ENCODE measurements around the gene ANP32B.
"Not testable (repeated sequence)": the region's sequence is repeated elsewhere in the genome, so short reads cannot be mapped to it uniquely, and the experiment has no call there.

Gene ANP32B

DNA sequence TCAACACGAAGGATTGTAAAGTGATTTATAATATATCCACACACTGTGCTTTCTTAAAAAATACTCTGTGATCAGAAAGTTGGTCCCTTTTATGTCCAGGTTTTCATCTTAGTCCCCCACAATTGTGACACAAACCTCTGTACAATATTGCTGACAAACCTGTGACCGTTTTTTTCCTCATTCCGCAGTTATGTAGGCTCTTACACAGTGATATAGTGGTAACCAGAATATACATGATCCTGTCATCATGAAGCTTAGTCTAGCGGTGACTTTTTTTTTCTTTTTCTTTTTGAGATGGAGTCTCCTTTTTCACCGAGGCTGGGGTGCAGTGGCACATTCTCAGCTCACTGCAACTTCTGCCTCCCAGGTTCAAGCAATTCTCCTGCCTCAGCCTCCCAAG is 8.7 kb downstream of the ANP32B start:
- H3K4me3 ChIP-seq (ENCODE audit: low read depth, low read length) = no peak overlapping the region

DNA sequence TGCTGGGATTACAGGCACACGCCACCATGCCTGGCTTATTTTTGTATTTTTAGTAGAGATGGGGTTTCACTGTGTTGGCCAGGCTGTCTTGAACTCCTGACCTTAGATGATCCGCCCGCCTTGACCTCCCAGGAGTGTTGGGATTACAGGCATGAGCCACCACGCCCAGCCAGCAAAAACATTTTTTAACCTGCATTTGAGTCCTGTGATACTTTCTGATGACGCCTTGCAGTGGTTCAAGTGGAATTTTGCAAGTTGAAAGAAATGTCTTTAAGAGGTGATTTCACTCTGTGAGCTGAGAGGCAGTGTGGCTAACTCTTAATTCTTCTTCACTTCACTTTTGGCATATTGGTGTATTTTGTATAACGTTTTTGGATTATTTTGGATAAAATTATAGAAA is 9.1 kb downstream of the ANP32B start:
- no peak overlapping the region for H3K4me3 ChIP-seq (ENCODE audit: low read depth, low read length)

DNA sequence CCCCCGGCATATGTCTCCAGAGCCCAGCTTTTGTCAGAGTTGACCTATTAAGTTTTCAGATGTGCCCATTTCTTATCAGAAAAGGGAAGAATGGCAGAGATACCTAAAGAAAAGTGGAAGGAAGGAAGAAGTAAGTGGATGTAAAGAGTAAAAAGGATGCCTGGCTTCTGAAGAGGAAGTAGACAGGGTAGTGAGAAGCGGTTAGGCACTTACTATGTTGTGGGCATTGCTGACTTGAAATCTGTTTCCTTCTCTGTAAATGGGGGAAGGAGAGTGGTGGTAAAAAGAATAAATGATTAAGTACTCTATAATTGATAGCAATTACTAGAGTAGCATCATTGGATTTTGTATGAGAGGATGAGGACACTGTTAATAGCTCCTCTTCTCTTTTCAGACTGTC is 9.9 kb downstream of the ANP32B start:
- H3K4me3 ChIP-seq (ENCODE audit: low read depth, low read length) = no peak overlapping the region

DNA sequence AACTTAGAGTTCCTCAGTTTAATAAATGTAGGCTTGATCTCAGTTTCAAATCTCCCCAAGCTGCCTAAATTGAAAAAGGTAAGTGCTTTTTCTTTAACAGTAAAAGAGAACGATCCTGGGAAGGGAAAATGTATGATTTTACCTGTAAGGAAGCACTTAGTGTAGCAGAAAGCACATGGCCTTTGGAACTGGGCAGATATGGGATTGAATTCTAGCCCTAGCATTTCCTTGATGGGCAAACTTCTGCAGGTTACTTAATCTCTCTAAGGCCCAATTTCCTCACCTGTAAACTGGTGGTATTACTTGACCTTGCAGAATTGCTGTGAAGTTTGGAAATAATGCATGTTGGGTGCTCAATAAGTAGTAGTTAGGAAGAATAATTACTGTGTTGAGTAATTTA is 11.6 kb downstream of the ANP32B start:
- no peak overlapping the region for H3K4me3 ChIP-seq (ENCODE audit: low read depth, low read length)

DNA sequence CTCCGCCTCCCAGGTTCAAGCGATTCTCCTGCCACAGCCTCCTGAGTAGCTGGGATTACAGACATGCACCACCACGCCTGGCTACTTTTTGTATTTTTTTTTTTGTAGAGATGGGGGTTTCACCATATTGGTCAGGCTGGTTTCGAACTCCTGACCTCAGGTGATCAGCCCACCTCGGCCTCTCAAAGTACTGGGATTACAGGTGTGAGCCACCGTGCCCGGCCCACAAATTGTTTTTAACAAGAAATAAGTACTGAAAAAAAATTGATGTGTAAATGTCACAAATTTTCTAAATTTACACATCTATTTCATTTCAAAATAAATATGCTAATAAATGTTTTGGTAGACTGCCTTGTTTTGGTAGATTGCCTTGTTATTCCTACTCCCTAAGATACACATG is 13.5 kb downstream of the ANP32B start:
- not testable (repeated sequence) for H3K4me3 ChIP-seq (ENCODE audit: low read depth, low read length)

DNA sequence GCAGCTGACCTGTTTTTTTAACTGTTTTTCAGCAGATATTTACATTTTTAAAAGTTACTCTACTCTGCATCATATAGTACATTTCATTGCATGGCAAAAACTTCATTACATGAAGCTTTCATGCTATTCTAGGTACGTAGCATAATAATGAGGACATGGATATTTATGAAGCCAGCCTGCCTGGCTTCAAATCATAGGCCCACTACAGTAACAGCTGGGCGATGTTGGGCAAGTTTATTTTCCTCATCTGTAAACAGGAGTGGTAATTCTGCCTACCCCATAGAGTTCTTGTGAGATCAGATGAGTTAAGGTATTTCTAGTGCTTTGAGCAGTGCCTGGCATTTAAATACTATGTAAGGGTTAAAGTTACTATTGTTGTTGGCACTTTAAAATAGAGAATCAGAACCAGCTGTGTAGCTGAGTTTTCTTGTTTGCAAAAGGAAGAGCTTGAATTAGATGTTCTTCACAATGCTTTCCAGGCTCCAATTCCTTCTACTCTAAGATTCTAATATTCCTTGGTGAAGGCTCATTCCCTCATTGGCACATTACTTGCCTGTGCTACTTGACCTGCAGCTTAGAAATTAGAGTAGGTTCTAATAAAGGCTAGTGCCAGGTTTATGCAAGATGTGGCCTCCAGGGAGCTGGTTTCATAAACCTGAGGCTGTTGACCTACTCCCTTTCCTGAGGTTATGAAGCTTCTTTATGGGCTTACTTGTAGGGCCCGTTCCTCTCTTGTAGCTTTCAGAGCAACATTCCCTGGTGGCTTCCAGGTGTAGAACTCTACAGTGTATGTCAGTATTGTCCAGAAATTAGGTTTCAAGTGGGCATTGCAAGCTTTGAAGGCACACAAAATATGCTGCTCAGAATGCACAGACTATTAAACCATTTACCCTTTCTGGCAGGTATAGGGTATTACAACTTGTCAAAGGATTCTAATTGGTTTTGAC is 14.5 kb downstream of the ANP32B start:
- H3K4me3 ChIP-seq (ENCODE audit: low read depth, low read length) = no peak overlapping the region

DNA sequence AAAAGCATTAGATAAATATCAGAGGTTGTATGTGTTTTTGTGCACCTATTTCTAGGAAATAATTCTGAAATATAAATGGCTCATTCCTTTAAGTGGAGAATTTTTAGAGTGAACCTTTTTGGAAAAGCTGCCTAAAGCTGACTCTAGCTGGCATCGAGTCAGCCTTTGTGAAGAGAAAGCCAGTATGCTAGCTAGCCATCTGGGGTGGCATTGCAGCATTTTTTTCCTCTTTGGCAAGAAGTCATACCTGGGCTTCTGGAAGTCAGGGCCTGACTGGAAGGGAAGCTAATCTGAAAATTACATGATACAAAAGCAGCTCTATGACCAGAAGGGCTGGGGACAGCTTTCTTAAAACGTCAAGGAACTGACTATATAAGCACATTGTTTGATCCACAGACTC is 19.7 kb downstream of the ANP32B start:
- no peak overlapping the region for H3K4me3 ChIP-seq (ENCODE audit: low read depth, low read length)

DNA sequence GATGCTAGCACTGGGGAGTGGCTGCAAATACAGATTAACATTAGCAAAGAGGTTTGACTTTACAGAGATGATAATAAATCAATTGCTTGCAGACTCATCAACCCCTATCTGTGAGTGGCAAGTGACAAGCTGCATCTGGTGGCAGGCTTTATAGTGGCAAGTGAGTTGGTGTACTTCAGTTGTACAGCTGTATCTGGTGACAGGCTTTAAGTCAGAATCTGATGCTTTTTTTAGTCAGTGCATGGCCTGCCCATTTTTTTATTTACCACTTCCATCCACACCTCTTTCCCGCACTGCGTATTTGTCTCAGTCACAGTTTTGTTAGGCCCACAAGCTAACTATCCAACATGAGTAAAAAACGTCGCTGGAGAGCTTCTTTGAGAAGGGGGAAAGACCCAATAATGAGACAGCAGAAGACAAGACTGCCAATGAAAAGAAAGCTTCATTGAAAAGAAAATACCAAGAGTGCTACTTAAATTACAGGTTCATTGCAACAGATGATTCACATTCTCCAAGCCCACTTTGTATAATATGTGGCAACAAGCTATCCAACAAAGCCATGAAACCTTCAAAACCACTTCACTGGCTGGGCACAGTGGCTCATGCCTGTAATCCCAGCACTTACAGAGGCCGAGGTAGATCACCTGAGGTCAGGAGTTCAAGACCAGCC is 23.1 kb downstream of the ANP32B start:
- H3K4me3 ChIP-seq (ENCODE audit: low read depth, low read length) = no peak overlapping the region

DNA sequence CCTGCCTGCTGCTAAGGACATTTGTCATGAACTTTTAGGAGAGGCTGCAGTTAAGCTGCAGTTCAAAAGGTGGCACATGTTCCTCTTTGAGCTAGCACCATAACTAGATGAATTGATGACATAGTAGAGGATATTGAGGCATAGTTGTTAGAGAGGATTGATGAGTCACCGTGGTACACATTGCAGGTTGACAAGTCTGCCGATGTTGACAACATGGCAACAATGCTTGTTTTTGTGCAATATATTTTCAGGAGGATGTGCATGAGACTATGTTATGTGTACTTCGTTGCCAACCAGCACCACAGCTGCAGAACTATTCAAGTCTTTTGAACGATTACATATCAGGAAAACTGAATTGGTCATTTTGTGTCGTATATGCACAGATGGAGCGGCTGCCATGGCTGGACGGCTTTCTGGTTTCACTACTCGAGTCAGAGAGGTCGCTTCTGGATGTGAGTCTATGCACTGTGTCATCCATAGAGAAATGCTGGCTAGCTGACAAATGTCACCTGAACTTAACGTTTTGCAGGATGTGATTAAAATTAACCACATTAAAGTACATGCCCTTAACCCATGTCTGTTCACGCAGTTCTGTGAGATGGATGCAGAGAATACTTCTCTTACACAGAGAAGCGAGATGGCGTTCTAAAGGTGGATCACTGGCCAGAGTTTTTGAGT is 24.2 kb downstream of the ANP32B start:
- H3K4me3 ChIP-seq (ENCODE audit: low read depth, low read length) = no peak overlapping the region

DNA sequence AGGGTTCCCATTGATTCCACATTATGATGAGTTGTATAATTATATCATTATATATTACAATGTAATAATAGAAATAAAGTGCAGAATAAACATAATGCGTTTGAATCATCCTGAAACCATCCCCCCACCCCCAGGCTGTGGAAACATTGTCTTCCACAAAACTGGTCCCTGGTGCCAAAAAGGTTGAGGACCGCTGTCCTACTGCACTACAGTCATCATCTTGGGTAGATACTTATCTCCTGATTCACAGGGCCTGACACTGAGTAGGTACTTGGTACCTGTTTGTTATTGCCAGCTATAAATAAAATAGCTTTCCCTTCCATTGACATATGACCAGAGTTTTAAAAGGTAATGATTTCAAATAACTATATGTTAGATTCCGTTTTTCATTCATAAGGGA is 25.6 kb downstream of the ANP32B start:
- no peak overlapping the region for H3K4me3 ChIP-seq (ENCODE audit: low read depth, low read length)

DNA sequence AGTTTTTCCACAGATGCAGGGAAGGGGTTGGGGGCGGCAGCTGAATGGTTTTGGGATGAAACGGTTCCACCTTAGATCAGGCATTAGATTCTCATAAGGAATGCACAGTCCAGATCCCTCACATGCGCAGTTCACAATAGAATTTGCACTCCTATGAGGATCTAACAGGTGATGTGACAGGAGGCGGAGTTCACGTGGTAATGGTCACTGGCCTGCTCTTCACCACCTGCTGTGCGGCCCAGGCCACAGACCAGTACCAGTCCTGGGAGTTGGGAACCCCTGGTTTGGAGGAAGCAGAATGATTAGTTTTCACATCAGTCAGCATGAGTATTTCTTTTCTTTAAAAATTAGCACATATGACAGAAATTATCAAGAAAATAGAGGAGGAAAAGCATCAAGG is 26.3 kb downstream of the ANP32B start:
- H3K4me3 ChIP-seq (ENCODE audit: low read depth, low read length) = no peak overlapping the region

DNA sequence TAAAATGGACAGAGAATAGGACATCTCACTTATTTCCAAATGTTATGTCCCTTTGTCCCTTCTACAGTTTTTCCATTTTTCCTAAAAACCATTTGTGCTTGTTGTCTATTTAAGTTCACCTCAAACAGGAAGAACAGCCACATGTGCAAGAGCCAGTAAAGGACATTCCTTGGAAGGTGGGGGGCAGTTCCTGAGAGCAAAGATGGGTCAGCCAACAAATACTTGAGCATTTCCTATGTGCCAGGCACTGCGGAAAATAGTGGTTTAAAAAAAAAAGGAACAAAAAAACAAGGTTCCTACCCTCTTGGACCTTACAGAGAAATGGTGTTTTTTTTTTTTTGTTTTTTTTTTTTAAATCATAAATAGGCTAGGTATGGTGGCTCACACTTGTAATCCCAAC is 26.8 kb downstream of the ANP32B start:
- H3K4me3 ChIP-seq (ENCODE audit: low read depth, low read length) = no peak overlapping the region

DNA sequence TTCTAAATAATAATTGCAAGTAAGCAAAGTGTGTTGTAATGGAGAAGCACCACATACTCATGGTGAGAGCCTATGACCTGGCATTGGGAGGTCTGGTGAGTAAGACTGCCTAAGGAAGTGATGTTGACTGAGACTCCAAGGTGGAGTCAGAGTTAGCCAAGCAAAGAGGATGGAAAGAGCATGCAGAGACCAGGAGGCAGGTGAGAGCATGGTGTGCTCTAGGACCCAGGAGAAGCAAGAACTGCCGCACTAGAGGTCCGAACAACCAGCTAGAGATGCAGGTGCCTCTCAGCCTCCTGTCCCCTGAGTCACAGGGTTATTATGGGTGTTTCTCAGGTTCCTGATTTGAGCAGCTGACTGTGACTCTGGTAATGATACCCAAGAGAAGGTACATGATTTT is 27.3 kb downstream of the ANP32B start:
- H3K4me3 ChIP-seq (ENCODE audit: low read depth, low read length) = no peak overlapping the region

DNA sequence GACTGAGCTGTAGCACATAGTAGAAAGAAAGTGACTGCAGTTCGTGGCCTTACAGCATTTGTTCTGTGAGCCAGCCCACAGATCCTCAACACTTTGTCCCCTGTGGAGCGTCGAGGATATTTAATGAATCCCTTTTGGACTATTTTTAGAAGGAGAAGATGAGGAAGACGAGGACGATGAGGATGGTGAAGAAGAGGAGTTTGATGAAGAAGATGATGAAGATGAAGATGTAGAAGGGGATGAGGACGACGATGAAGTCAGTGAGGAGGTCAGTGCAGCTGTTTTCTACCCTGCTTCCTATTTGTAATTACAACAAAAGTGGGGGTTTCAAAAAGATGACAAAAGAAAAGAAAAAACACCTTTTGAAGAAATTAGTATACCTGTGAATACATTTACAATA is 28.0 kb downstream of the ANP32B start:
- no peak overlapping the region for H3K4me3 ChIP-seq (ENCODE audit: low read depth, low read length)

DNA sequence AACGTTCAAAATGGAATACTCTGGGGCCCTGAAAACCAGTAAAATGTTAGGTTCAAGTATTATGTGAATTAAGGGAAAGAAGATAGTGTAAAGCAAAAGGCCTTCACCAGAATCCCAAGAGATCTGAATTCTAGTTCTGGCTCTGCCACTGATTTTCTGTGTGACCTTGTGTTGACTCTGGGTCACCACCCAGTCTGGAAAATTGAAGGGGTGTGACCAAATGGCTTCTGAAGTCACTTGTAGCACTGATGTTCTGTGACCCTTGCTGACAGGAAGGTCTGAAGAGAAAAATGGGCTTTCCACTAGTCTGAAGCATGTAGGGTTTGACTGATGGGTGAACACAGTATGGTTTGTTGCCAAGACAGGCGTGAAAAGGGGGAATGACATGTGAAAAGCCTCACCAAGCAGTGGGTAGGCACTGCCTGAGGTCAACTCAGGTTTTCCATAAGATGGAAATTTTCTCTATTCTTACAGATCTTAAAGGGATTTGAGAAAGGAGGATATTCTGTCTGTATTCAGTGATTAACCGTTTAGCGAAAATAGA is 33.1 kb downstream of the ANP32B start:
- H3K4me3 ChIP-seq (ENCODE audit: low read depth, low read length) = no peak overlapping the region

DNA sequence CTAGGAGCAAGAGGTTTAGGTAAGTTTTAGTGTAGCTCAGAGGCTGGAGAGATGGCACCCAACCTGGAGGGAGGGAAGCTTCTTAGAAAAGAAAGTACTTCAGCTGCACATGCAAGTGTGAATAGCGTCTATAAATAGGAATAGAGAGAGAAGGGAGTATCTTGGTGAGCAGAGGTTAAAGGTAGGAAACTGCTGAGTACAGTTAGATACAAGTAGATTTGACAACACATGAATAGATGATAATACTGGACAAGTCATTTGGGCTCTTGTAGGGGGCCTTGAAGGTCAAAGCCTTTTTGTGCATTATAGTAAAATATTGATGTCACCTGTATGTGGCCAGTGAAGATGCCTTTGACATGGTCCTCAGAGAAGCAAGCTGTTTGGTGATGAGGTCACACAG is 34.2 kb downstream of the ANP32B start:
- H3K4me3 ChIP-seq (ENCODE audit: low read depth, low read length) = no peak overlapping the region

DNA sequence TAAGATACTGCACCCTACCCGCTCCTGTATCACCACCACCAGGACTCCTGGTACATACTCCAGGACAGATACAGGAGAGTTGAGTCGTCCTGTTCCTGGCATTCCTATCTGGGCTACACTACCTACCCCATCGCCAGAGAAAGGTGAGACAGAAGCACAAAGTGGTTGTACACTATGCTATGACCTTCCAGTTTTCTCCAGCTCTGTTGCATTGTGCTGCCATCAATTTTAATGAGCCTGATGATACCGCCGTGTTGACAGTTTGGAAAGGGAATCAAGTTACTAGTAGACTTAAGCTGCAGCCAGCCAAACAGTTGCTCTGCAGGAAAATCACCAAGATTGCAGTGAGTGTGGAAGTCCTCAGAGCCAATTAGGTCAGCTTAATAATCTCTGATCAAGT is 35.2 kb downstream of the ANP32B start:
- no peak overlapping the region for H3K4me3 ChIP-seq (ENCODE audit: low read depth, low read length)

DNA sequence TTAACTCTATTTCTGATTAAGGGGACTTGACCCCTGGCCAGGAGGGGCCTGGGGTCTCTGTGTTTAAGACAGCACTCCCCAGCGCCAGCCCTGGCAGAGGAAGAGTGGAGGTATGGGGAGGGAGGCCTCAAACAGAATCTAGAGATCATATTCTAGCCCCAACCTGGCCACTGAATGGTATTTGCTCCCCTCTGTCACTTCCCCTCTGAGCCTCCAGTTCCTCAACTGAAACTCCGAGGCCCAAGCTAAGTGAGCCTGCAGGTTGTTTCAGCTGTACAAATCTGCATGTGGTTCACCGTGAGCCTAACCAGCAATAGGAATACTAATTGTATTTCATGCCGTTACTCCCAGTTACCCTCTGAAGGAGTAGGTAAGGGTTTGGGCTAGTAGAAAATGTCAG is 36.0 kb downstream of the ANP32B start:
- no peak overlapping the region for H3K4me3 ChIP-seq (ENCODE audit: low read depth, low read length)

DNA sequence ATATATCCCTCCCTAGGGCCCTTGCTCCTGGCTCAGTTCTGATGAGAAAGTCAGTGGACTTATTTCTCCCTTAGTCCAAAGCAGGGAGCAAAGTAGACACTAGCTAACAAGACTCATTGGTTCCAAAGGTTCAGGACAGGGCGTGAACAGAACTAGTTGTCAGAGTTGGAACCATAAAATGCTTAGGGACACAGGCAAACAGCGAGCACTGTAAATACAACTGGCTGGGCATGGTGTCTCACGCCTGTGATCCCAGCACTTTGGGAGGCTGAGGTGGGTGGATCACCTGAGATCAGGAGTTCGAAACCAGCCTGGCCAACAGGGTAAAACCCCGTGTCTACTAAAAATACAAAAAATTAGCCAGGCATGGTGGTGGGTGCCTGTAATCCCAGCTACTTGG is 36.7 kb downstream of the ANP32B start:
- H3K4me3 ChIP-seq (ENCODE audit: low read depth, low read length) = not testable (repeated sequence)

DNA sequence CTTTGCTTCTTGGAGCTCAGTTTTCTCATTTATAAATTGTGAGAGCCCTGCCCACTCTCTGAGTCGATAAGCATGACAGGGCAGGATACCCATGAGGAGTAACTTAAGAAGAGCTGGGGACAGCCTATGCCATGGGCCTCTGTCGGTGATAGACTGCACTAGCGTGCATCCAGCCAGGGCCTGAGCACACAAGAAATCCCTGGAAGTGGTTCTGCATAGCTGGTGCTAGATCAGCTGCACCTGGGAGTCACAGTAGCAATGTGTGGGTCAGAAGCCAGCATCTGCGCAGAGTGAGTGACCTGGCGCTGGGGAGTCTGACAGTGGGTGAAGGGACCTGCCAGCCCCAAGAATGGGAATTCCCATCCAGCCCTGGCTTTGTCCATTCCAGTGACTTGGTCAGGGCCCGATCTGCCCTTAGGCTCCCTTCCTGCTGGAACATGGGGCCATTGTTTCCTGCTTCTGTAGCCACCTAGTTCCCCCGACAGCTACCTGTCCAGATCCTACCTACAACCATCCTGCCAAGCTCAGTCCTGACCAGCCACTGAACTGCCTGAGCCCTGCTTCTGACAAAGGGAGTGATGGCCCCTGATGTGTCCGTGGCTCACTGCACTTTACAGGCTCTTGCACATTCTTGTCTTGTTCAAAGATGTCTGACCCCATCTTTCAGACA is 37.5 kb downstream of the ANP32B start:
- no peak overlapping the region for H3K4me3 ChIP-seq (ENCODE audit: low read depth, low read length)
